BLaER1 treated with 17β-estradiol and CSF1 and Interleukin-3, amounts not matched to agents 10 nM and 100 nM (cell line): Measurements from ENCODE around the gene MNAT1.

Experiments used
- H3K27ac ChIP-seq, 11 experiments: shearing (Covaris generic); formaldehyde crosslinking; 2 replicates each; pipeline ENCODE4 v1.8.1; 2022
- H3K27me3 ChIP-seq, 11 experiments: shearing (Covaris generic); formaldehyde crosslinking; 2 replicates each; pipeline ENCODE4 v1.8.1; 2022
- H3K36me3 ChIP-seq, 11 experiments: shearing (Covaris generic); formaldehyde crosslinking; 2 replicates each; pipeline ENCODE4 v1.8.1; 2022
- H3K4me1 ChIP-seq, 10 experiments: shearing (Covaris generic); formaldehyde crosslinking; 2 replicates each; pipeline ENCODE4 v1.8.1; 2022
- H3K4me2 ChIP-seq, 11 experiments: shearing (Covaris generic); formaldehyde crosslinking; 2 replicates each; pipeline ENCODE4 v1.8.1; 2022
- H3K4me3 ChIP-seq, 10 experiments: shearing (Covaris generic); formaldehyde crosslinking; 2 replicates each; pipeline ENCODE4 v1.8.1; 2022
- H3K9ac ChIP-seq, 11 experiments: shearing (Covaris generic); formaldehyde crosslinking; 2 replicates each; pipeline ENCODE4 v1.8.1; 2022
- H3K9me3 ChIP-seq, 11 experiments: shearing (Covaris generic); formaldehyde crosslinking; replicated peaks in 1 of 11; 2 replicates each; pipeline ENCODE4 v1.8.1; 2022
- H4K20me1 ChIP-seq, 11 experiments: shearing (Covaris generic); formaldehyde crosslinking; 2 replicates each; pipeline ENCODE4 v1.8.1; 2022
- Cebpa-rat ChIP-seq, 11 experiments: shearing (Covaris generic); IDR thresholded peaks; 2 replicates each; pipeline ENCODE4 v1.8.1; 2022

Gene MNAT1

DNA sequence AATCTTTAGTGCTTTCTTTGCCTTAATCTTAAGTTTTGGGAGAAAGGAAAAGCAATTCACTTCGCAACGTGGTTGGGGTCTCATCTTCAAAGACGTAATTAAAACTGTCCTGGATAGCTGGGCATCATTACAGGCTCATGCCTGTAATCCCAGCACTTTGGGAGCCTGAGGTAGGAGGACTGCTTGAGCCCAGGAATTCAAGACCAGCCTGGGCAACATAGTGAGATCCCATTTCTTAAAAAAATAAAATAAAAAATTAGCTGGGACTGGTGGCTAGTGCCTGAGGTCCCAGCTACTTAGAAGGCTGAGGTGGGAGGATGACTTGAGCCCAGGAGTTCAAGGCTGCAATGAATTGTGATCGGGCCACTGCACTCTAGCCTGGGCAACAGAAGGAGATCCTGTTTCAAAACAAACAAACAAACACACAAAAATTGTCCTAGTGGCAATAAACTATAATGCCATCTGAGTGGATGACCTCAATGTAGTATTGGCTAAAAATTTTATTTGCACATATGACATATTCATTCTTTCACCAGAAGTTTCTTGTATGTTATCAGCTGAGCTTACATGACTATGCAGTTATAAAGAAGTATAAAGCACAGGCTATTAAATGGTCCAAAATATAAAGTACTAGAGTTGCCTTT, 1.6 kb upstream of the MNAT1 start:
- Histone ChIP-seq H3K9ac (no peak overlapping the region), H3K4me1 (peaks cover 7 to 19% (median 14%) of the 10 kb centered on the region in 10 experiments), H3K36me3 (no peaks in the 10 kb centered on the region), H3K27me3 (peaks cover 0 to 9% (median 0%) of the 10 kb centered on the region in 11 experiments; a peak in 2 of 22 replicates), H3K9me3 (no peaks in the 10 kb centered on the region), H3K4me3 (no peak overlapping the region), H4K20me1 (peaks cover 0 to 18% (median 0%) of the 10 kb centered on the region in 11 experiments; a peak in 9 of 22 replicates), H3K27ac (no peak overlapping the region), H3K4me2 (no peak overlapping the region)
- no peak for TF ChIP-seq Cebpa-rat (IDR thresholded peaks at IDR 0.05)

DNA sequence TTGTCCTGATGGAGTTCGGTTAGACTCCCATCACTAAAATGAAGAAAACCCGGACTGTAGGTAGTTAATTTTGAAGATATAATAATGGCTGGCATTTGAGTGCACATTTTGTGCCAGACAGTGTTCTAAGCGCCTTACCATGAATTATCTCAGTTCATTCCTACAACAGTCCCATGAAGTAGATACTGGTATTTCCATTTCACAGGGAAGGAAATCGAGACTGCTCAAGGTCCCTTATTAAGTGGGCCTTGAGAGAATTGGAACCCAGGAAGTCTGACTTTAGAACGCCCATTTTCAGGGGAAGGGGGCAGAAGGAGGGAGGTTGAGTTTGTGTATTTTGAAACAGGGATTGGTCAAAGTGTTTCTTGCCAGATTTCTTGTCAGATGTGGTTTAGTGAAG, 855 bp downstream of the MNAT1 start:
- peaks cover 0 to 3% (median 0%) of the 10 kb centered on the region in 11 experiments; a peak in 2 of 22 replicates for H3K27me3 ChIP-seq
- peak overlapping the region in 9 of 11 experiments; percentile 69 to 82 (median 77); a peak in 10 of 22 replicates for H3K27ac ChIP-seq
- H4K20me1 ChIP-seq, result peaks cover 4 to 38% (median 22%) of the 10 kb centered on the region in 11 experiments; a peak in 17 of 22 replicates
- no peaks in the 10 kb centered on the region for H3K9me3 ChIP-seq
- H3K9ac ChIP-seq, result peak overlapping the region; percentile 77 to 88 (median 86)
- peak overlapping the region; percentile 74 to 89 (median 85) for H3K4me3 ChIP-seq
- TF ChIP-seq Cebpa-rat (IDR thresholded peaks at IDR 0.05), result no peak
- no peaks in the 10 kb centered on the region for H3K36me3 ChIP-seq
- peak overlapping the region; percentile 76 to 98 (median 87) for H3K4me2 ChIP-seq
- peaks cover 7 to 24% (median 14%) of the 10 kb centered on the region in 10 experiments for H3K4me1 ChIP-seq

DNA sequence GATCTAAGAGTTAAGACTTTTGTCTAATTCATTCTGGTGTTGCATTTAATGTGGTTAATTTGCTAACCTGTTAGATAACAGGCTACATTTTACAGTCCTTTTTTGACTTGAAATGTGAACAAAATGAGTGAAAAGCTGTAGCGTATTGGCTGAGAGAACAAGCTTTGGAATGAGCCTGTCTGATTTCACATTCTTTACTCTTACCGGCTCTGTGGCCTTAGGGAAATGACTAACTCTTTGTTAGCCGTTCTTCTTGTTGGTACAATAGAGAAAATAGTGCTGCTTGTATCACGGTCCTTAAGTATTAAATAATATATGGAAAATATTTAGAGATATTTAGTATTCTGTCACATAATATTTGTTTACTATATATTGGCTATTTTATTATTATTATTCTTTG, 1.9 kb downstream of the MNAT1 start:
- TF ChIP-seq Cebpa-rat (IDR thresholded peaks at IDR 0.05), result no peak
- Histone ChIP-seq H3K9me3 (no peaks in the 10 kb centered on the region), H3K9ac (no peak overlapping the region), H4K20me1 (peaks cover 4 to 44% (median 28%) of the 10 kb centered on the region in 11 experiments; a peak in 17 of 22 replicates), H3K4me1 (peaks cover 7 to 24% (median 14%) of the 10 kb centered on the region in 10 experiments), H3K4me3 (peak overlapping the region in 1 of 10 experiments; percentile 83; a peak in 1 of 20 replicates), H3K4me2 (peak overlapping the region in 10 of 11 experiments; percentile 79 to 98 (median 88); a peak in 14 of 22 replicates), H3K27me3 (peaks cover 0 to 3% (median 0%) of the 10 kb centered on the region in 11 experiments; a peak in 2 of 22 replicates), H3K27ac (no peak overlapping the region), H3K36me3 (no peaks in the 10 kb centered on the region)

DNA sequence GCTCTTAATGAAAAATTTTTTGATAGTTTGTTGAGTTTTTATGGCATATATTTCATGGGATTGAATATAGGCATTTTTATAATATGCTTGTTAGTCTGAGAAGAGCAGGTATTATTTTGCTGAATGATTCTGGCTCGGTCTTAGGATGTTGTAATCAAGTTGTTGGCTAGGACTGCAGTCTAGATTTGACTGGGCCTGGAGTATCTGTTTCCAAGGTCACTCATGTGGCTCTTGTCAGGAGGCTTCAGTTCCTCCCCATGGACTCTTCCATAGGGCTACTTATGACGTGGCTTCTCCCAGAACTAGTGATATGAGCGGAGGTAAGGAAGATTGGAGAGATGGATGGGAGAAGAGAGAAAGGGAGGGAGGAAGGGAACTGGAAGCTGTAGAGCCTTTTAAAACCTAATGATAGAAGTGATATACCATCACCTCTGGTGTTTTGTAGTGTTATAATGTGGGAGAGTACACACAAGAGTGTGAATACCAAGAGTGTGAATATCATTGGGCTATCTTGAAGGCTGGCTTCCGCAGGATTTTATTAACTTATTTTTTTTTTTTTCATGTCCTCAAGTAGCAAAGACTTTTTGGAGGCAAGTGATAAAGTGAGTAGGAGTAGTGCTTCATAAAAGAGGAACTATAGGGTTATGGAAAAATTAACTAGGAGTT, 4.4 kb downstream of the MNAT1 start:
- H3K27me3 ChIP-seq, result no peaks in the 10 kb centered on the region
- H3K4me2 ChIP-seq, result peak overlapping the region in 1 of 11 experiments; percentile 18; a peak in 1 of 22 replicates
- H3K9me3 ChIP-seq, result peaks cover 11 to 24% (median 14%) of the 10 kb centered on the region in 11 experiments; a peak in 21 of 22 replicates
- H3K36me3 ChIP-seq, result peaks cover 0 to 7% (median 0%) of the 10 kb centered on the region in 11 experiments; a peak in 5 of 22 replicates
- H3K9ac ChIP-seq, result no peak overlapping the region
- H4K20me1 ChIP-seq, result peaks cover 4 to 61% (median 28%) of the 10 kb centered on the region in 11 experiments; a peak in 17 of 22 replicates
- peaks cover 7 to 24% (median 14%) of the 10 kb centered on the region in 10 experiments for H3K4me1 ChIP-seq
- no peak overlapping the region for H3K4me3 ChIP-seq
- H3K27ac ChIP-seq, result no peak overlapping the region
- TF ChIP-seq Cebpa-rat (IDR thresholded peaks at IDR 0.05), result no peak

DNA sequence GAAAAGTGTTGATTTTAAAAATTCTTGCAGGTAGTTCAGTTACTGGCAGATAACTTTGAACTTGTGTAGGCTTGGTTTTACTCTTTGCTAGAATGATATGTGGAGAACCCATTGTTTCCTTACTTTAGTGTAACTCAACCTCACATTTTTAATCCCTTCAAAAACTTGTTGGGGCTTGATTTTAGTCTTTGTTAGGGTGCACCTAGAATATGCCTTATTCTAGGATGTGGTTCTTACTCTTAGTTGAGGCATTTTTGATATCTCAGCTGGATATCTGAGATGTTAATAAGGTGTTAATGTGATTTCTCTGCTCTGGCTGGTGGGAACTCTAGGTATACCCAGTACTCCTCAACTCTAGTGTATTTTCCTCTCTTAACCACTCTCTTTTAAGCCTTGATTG, 10.0 kb downstream of the MNAT1 start:
- Histone ChIP-seq H4K20me1 (peaks cover 20 to 88% (median 45%) of the 10 kb centered on the region in 11 experiments; a peak in 20 of 22 replicates), H3K4me3 (no peak overlapping the region), H3K9me3 (peaks cover 11 to 35% (median 23%) of the 10 kb centered on the region in 11 experiments; a peak in 21 of 22 replicates), H3K27ac (no peak overlapping the region), H3K9ac (no peak overlapping the region), H3K36me3 (peaks cover 0 to 12% (median 0%) of the 10 kb centered on the region in 11 experiments; a peak in 7 of 22 replicates), H3K4me2 (no peak overlapping the region), H3K27me3 (peaks cover 0 to 37% (median 0%) of the 10 kb centered on the region in 11 experiments; a peak in 7 of 22 replicates), H3K4me1 (peaks cover 0 to under 1% (median 0%) of the 10 kb centered on the region in 10 experiments; a peak in 1 of 20 replicates)
- TF ChIP-seq Cebpa-rat (IDR thresholded peaks at IDR 0.05), result no peak

DNA sequence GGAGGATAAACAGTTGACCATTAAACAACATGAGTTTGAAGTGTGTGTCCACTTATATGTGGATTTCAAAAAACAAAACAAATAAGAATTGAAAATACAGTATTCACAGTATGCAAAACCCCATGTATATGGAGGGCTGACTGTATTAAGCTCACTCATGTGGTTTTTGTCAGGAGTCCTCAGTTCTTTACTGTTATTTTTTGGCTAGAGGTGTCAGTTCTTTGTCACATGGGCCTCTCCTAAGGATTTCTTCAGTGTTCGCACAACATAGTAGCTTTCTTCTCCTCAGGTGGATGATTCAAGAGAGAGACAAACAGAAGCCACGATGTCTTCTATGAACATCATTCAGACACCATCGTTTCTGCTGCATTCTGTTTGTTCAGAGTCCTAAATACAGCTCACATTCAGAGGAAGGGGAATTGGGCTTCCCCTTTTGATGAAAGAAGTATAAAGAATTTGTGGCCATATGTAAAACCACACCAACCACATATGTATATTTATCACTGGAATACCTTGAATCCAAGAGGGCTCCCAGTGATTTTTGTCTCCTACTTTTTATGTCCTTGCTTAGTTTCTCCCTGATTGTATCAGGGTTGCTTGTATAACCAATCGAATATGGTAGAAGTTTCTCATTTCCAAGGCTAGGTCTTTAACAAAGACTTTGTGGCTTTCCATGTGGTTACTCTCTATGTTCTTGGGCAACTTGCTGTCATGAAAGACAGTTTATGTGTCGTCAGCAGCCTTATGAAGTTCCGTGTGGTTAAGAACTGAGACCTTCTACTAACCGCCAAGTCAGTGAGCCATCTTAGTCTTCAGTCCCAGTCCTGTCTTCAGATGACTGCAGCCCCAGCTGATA, 18.9 kb downstream of the MNAT1 start:
- peaks cover 0 to 90% (median 10%) of the 10 kb centered on the region in 11 experiments; a peak in 14 of 22 replicates for H3K27me3 ChIP-seq
- H3K27ac ChIP-seq, result peak overlapping the region in 9 of 11 experiments; percentile 39 to 77 (median 64); a peak in 17 of 22 replicates
- peaks cover 36 to 55% (median 46%) of the 10 kb centered on the region in 10 experiments for H3K4me1 ChIP-seq
- peaks cover 66 to 100% (median 82%) of the 10 kb centered on the region in 11 experiments; a peak in 21 of 22 replicates for H4K20me1 ChIP-seq
- H3K36me3 ChIP-seq, result no peaks in the 10 kb centered on the region
- peak overlapping the region; percentile 65 to 83 (median 77) for H3K4me2 ChIP-seq
- peak in 10 of 11 experiments; percentile 55 to 94 (median 82); a peak in 17 of 22 replicates for TF ChIP-seq Cebpa-rat (IDR thresholded peaks at IDR 0.05)
- peak overlapping the region in 6 of 11 experiments; percentile 14 to 52 (median 36); a peak in 8 of 22 replicates for H3K9ac ChIP-seq
- no peaks in the 10 kb centered on the region for H3K9me3 ChIP-seq
- H3K4me3 ChIP-seq, result no peak overlapping the region; a peak in 1 of 20 replicates

DNA sequence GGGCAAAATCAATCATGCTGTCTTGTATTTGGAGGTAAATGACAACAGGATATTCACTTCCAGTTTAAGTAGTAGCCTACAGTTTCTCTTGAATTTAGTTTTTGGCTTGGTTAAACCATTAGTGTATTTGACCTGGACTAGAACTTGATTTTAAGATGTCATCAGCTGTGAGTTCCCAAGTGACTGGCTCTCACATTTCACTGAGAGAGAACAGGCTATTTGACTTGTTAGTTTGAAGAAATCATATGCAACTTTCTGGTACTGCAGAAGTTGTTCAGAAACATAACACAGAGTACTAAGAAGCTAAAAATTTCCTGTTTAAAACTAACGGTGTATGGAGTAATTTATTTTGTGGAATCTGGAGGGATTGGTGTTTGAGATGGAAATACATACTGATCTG, 22.3 kb downstream of the MNAT1 start:
- no peak overlapping the region for H3K9ac ChIP-seq
- peaks cover 0 to 92% (median 10%) of the 10 kb centered on the region in 11 experiments; a peak in 14 of 22 replicates for H3K27me3 ChIP-seq
- peaks cover 42 to 61% (median 54%) of the 10 kb centered on the region in 10 experiments for H3K4me1 ChIP-seq
- TF ChIP-seq Cebpa-rat (IDR thresholded peaks at IDR 0.05), result no peak
- H3K4me2 ChIP-seq, result peak overlapping the region in 4 of 11 experiments; percentile 74 to 83 (median 78); a peak in 8 of 22 replicates
- H3K36me3 ChIP-seq, result no peaks in the 10 kb centered on the region
- H3K4me3 ChIP-seq, result no peak overlapping the region
- peaks cover 57 to 100% (median 73%) of the 10 kb centered on the region in 11 experiments; a peak in 21 of 22 replicates for H4K20me1 ChIP-seq
- no peaks in the 10 kb centered on the region for H3K9me3 ChIP-seq
- no peak overlapping the region for H3K27ac ChIP-seq

DNA sequence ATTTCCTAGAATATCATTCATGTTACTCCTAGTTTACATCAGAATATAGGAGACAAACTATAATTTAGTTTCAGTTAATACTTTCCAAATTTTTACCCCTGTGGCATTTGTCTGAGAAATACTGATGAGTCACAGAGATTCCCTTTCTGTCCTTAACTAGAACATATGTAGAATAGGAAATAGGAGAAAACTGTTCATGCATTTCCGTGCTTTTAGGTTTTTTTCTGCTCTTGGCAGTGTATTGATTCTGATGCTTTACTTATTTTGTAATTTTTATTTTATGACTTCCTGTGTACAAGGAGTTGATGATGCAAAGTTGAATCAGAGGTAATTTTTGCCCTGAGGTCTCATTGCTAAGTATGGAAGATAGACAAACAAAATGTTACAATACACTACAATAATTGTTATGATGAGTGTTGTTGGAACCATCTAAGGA, 23.0 kb downstream of the MNAT1 start:
- TF ChIP-seq Cebpa-rat (IDR thresholded peaks at IDR 0.05), result no peak
- Histone ChIP-seq H3K4me1 (peaks cover 39 to 54% (median 50%) of the 10 kb centered on the region in 10 experiments), H3K27me3 (peaks cover 0 to 90% (median 10%) of the 10 kb centered on the region in 11 experiments; a peak in 14 of 22 replicates), H3K9me3 (no peaks in the 10 kb centered on the region), H3K4me2 (peak overlapping the region; percentile 65 to 83 (median 76)), H3K9ac (no peak overlapping the region), H3K27ac (0 out of 22 replicates have a peak overlapping the region, but pooled peaks of 1 of the 11 experiments have one; percentile 24), H4K20me1 (peaks cover 52 to 100% (median 71%) of the 10 kb centered on the region in 11 experiments; a peak in 21 of 22 replicates), H3K36me3 (peaks cover 0 to 4% (median 0%) of the 10 kb centered on the region in 11 experiments; a peak in 1 of 22 replicates), H3K4me3 (no peak overlapping the region)
